Hepatocyte (in vitro differentiated cells): ENCODE measurements around the gene CDRT15. TPM values are rescaled to one million over a fixed set of nuclear protein-coding genes. Genes with fewer than 3 reads are reported as not detected.
A peak's percentile ranks its signal among the peaks of the same experiment; 100 is the strongest.

Source experiments
- DNase-seq: peaks from one replicate; pipeline ENCODE4 v3.0.0-alpha.2; 2016; ENCODE audit warnings: low spot score
- H2AFZ ChIP-seq: fragments of 200-600 bp; sonication (generic); 2 replicates; pipeline ENCODE4 v1.6.0; 2016; ENCODE audit warnings: antibody characterized with exemption, mild to moderate bottlenecking
- H3K27ac ChIP-seq: fragments of 200-600 bp; sonication (generic); 2 replicates; pipeline ENCODE4 v1.5.1; 2016; ENCODE audit warnings: mild to moderate bottlenecking
- H3K27me3 ChIP-seq: fragments of 200-600 bp; sonication (generic); 2 replicates; pipeline ENCODE4 v1.6.1; 2016
- H3K36me3 ChIP-seq: fragments of 200-600 bp; sonication (generic); replicated peaks from 2 replicates; pipeline ENCODE4 v1.5.1; 2016; ENCODE audit warnings: low read depth; ENCODE audit not compliant: insufficient read depth
- H3K4me1 ChIP-seq: fragments of 200-600 bp; sonication (generic); 2 replicates; pipeline ENCODE4 v1.5.1; 2016; ENCODE audit warnings: mild to moderate bottlenecking, moderate library complexity; ENCODE audit not compliant: insufficient read depth
- H3K4me2 ChIP-seq: fragments of 200-600 bp; sonication (generic); 2 replicates; pipeline ENCODE4 v1.6.0; 2016
- H3K4me3 ChIP-seq: fragments of 200-600 bp; sonication (generic); 2 replicates; pipeline ENCODE4 v1.5.1; 2016; ENCODE audit warnings: mild to moderate bottlenecking
- H3K79me2 ChIP-seq: fragments of 200-600 bp; sonication (generic); 2 replicates; pipeline ENCODE4 v1.6.0; 2017; ENCODE audit warnings: mild to moderate bottlenecking
- H3K9me2 ChIP-seq: fragments of 200-600 bp; sonication (generic); replicated peaks from 2 replicates; pipeline ENCODE4 v1.6.0; 2017; ENCODE audit warnings: mild to moderate bottlenecking; ENCODE audit not compliant: insufficient read depth
- H3K9me3 ChIP-seq: fragments of 200-600 bp; sonication (generic); 2 replicates; pipeline ENCODE4 v1.5.1; 2016; ENCODE audit warnings: low read depth, mild to moderate bottlenecking
- H4K20me1 ChIP-seq: fragments of 200-600 bp; sonication (generic); 2 replicates; pipeline ENCODE4 v1.6.0; 2016; ENCODE audit warnings: mild to moderate bottlenecking; ENCODE audit not compliant: insufficient read depth, poor library complexity, severe bottlenecking
- EZH2 ChIP-seq: fragments of 200-600 bp; sonication (generic); IDR thresholded peaks from 2 replicates; pipeline ENCODE4 v1.6.1; 2016; ENCODE audit warnings: antibody characterized with exemption, mild to moderate bottlenecking, borderline replicate concordance
- EZH2phosphoT487 ChIP-seq: fragments of 200-600 bp; sonication (generic); IDR thresholded peaks from one replicate; pipeline ENCODE4 v1.6.1; 2018; ENCODE audit warnings: antibody characterized with exemption, mild to moderate bottlenecking, low read depth, moderate library complexity; ENCODE audit not compliant: unreplicated experiment, severe bottlenecking
- WGBS: methylation state at CpG from one replicate; pipeline ENCODE4 v1.1.6; 2016; ENCODE audit warnings: low lambda C conversion rate; ENCODE audit errors: missing lambda C conversion rate; 5-methylcytosine and 5-hydroxymethylcytosine counted together
- polyA plus RNA-seq: library from polyadenylated mRNA; unstranded; fragments of >200 nt; fragmentation: Nextera tagmentation; extraction: Ambion mirVana; gene quantifications from 2 replicates; pipeline ENCODE4 v1.2.1, GENCODE V29; 2016
- total RNA-seq: library from RNA; depleted of rRNA; stranded (reverse); fragments of >200 nt; gene quantifications from 2 replicates; pipeline ENCODE4 v1.2.3, GENCODE V29; 2014
- TF ChIP-seq, protein P1 (sequence below): fragments of 200-600 bp; sonication (generic); IDR thresholded peaks from 2 replicates; pipeline ENCODE4 v1.5.1; 2016; ENCODE audit warnings: antibody characterized with exemption, mild to moderate bottlenecking; ENCODE audit not compliant: poor library complexity

The CDRT15 gene
- total and polyA plus RNA-seq, 2 experiments from 2014 or later: not detected

DNA sequence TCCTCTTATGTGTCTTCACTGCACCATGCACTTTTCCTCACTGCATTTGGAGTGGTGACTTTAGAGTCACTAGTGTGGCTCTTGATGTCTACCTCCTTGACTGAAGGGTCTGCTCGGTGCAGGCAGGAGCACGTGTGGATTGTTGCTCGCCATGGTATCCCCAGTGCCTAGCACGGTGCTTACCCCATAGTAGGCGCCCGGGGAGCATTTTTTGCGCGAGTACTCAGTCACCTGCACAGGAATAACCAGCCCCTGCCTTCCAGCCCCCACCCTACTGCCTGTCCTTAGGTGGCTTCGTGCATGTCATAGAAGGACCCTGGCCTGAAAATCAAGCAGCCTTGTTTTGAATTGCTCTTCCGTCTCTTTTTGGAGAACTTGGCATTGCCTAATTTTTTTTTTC is 31.3 kb downstream of the CDRT15 start:
- H3K4me2 ChIP-seq: no peak overlapping the region
- WGBS: 99% methylated on average over 10 of the region's 10 CpGs
- no peak overlapping the region for H3K27ac ChIP-seq

DNA sequence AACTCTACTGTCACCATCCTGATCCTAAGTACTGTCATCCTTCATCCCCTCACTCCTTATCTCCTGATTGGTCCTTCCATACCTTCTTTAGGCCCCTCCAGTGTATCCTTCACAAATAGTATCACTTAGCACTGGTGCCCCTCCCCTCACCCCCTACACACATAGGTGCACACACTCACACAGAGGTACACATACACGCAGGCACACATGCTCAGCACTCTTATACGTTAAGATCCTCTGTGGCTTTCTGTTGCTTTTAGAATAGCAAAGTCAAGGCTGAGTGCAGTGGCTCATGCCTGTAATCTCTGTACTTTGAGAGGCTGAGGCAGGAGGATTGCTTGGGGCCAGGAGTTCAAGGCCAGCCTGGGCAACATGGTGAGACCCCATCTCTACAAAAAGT is 32.1 kb downstream of the CDRT15 start:
- Histone ChIP-seq H3K9me2 (no peaks in the 10 kb centered on the region), H3K27ac (no peak overlapping the region), H3K4me2 (no peak overlapping the region), H3K79me2 (no peaks in the 10 kb centered on the region), H4K20me1 (no peaks in the 10 kb centered on the region), H3K4me1 (peaks cover 13% of the 10 kb centered on the region), H2AFZ (no peak overlapping the region), H3K9me3 (no peaks in the 10 kb centered on the region), H3K36me3 (no peaks in the 10 kb centered on the region), H3K4me3 (no peak overlapping the region), H3K27me3 (no peaks in the 10 kb centered on the region)
- WGBS: 97% methylated on average over 2 of the region's 2 CpGs
- no peak for TF ChIP-seq EZH2
- TF ChIP-seq, protein P1, sequence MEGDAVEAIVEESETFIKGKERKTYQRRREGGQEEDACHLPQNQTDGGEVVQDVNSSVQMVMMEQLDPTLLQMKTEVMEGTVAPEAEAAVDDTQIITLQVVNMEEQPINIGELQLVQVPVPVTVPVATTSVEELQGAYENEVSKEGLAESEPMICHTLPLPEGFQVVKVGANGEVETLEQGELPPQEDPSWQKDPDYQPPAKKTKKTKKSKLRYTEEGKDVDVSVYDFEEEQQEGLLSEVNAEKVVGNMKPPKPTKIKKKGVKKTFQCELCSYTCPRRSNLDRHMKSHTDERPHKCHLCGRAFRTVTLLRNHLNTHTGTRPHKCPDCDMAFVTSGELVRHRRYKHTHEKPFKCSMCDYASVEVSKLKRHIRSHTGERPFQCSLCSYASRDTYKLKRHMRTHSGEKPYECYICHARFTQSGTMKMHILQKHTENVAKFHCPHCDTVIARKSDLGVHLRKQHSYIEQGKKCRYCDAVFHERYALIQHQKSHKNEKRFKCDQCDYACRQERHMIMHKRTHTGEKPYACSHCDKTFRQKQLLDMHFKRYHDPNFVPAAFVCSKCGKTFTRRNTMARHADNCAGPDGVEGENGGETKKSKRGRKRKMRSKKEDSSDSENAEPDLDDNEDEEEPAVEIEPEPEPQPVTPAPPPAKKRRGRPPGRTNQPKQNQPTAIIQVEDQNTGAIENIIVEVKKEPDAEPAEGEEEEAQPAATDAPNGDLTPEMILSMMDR: no peak
- TF ChIP-seq EZH2phosphoT487: no peak
- DNase-seq: no peak

More for the DNA sequence above, 31.3 kb downstream of the CDRT15 start:
- no peaks in the 10 kb centered on the region for H3K9me2 ChIP-seq
- no peaks in the 10 kb centered on the region for H3K36me3 ChIP-seq
- H3K27me3 ChIP-seq: no peaks in the 10 kb centered on the region
- no peak for DNase-seq
- H3K4me1 ChIP-seq: peaks cover 12% of the 10 kb centered on the region
- H4K20me1 ChIP-seq: no peaks in the 10 kb centered on the region
- H3K4me3 ChIP-seq: no peak overlapping the region
- no peak overlapping the region for H2AFZ ChIP-seq
- H3K9me3 ChIP-seq: no peaks in the 10 kb centered on the region
- TF ChIP-seq EZH2phosphoT487 (no peak), EZH2 (no peak)
- TF ChIP-seq, protein P1: no peak
- H3K79me2 ChIP-seq: no peaks in the 10 kb centered on the region

DNA sequence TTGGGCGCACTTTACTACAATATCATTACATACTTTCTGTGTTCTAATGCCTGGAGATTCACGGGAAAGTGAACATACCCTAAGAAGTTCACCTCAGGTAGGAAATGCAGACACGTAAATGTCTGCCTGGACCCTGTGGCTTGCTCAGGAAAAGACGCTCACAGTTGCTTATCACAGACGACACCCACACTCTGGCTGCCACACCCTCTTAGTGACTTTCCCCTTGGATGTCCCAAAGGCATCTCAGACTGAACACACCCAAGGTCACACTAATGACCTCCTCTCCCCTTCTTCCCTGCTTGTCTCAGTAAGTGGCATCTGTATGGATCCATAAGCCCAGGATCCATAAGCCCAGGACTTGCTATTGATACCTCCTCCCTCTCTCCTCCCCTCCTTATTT is 32.6 kb downstream of the CDRT15 start:
- Histone ChIP-seq H3K4me1 (peaks cover 13% of the 10 kb centered on the region), H3K9me3 (no peaks in the 10 kb centered on the region), H3K27ac (no peak overlapping the region), H3K79me2 (no peaks in the 10 kb centered on the region), H2AFZ (no peak overlapping the region), H3K4me3 (no peak overlapping the region), H3K27me3 (no peaks in the 10 kb centered on the region), H3K4me2 (no peak overlapping the region), H4K20me1 (no peaks in the 10 kb centered on the region), H3K9me2 (no peaks in the 10 kb centered on the region), H3K36me3 (no peaks in the 10 kb centered on the region)
- DNase-seq: no peak
- TF ChIP-seq EZH2phosphoT487 (no peak), EZH2 (no peak)
- 75% methylated on average over 5 of the region's 5 CpGs for WGBS

DNA sequence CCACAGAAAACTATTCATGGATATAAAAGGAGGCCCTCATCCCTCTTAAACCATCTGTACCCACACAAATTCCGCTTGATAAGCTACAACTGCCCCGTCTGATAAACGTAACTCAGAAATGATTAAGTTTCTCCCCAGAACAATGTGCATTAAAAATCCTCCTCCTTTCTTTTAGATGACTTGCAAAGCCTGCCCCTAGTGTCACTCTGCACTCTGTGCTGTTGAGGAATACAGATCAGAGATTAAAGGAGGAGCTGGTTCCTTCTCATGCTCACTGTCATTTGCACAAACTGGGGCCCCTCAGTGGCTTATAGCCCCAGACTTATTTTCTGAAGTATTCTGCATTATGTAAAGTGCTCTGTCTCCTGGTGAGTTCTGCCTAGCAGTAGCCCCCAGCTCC is 33.3 kb downstream of the CDRT15 start:
- TF ChIP-seq, protein P1: peak; percentile 24
- no peak for TF ChIP-seq EZH2
- Histone ChIP-seq H3K79me2 (no peaks in the 10 kb centered on the region), H2AFZ (no peak overlapping the region), H3K4me2 (no peak overlapping the region), H3K9me2 (no peaks in the 10 kb centered on the region), H3K27me3 (no peaks in the 10 kb centered on the region), H3K27ac (no peak overlapping the region), H3K4me1 (peaks cover 17% of the 10 kb centered on the region), H3K9me3 (no peaks in the 10 kb centered on the region), H3K4me3 (no peak overlapping the region), H4K20me1 (no peaks in the 10 kb centered on the region), H3K36me3 (no peaks in the 10 kb centered on the region)
- no peak for DNase-seq
- 67% methylated on average over 3 of the region's 3 CpGs for WGBS
